Brain microvascular endothelial cell (primary cell): ENCODE results near the gene KRTAP9-1.
"Not testable (repeated sequence)": the region's sequence is repeated elsewhere in the genome, so short reads cannot be mapped to it uniquely, and the experiment has no call there.

Source experiments
- DNase-seq: peaks from one replicate; pipeline ENCODE4 v3.0.0-alpha.2; 2020
- H3K27ac ChIP-seq: fragments of 250-450 bp; sonication (Bioruptor Pico); 2 replicates; pipeline ENCODE4 v1.5.1; 2020; ENCODE audit warnings: mild to moderate bottlenecking, moderate library complexity
- H3K27me3 ChIP-seq: fragments of 250-450 bp; sonication (Bioruptor Pico); replicated peaks from 2 replicates; pipeline ENCODE4 v1.5.1; 2020; ENCODE audit warnings: mild to moderate bottlenecking
- H3K36me3 ChIP-seq: fragments of 250-450 bp; sonication (Bioruptor Pico); replicated peaks from 2 replicates; pipeline ENCODE4 v1.5.1; 2020; ENCODE audit warnings: mild to moderate bottlenecking
- H3K4me3 ChIP-seq: 2 replicates; pipeline ENCODE4 v1.5.1; 2011; ENCODE audit warnings: low read depth, mild to moderate bottlenecking, control low read depth, low read length, moderate library complexity
- CTCF ChIP-seq: IDR thresholded peaks from 2 replicates; pipeline ENCODE4 v1.5.1; 2011; ENCODE audit warnings: low read depth, mild to moderate bottlenecking, moderate library complexity, low read length, control low read depth, inconsistent platforms; ENCODE audit errors: missing control alignments
- in situ Hi-C: cut with HindIII; loops from 2 replicates; pipeline ENCODE4 v1.10.0; 2017; ENCODE audit warnings: low sequenced_read_pairs, low pct_ligation_motif_present

The KRTAP9-1 gene, protein sequence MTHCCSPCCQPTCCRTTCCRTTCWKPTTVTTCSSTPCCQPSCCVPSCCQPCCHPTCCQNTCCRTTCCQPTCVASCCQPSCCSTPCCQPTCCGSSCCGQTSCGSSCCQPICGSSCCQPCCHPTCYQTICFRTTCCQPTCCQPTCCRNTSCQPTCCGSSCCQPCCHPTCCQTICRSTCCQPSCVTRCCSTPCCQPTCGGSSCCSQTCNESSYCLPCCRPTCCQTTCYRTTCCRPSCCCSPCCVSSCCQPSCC

GRCh38 chr17:41189837-41190318 is at the start of gene KRTAP9-1:
Gene KRTAP9-1, plus strand, starts transcription at chr17:41189887. Its CDS starts 0 bp downstream, at chr17:41189887.
- H3K27ac ChIP-seq, DNase-seq, H3K27me3 ChIP-seq, H3K36me3 ChIP-seq, in situ Hi-C loops, H3K4me3 ChIP-seq: not testable (repeated sequence)

- in situ Hi-C loops, result no loop called here
- DNase-seq, result peak; percentile 88
- H3K27ac ChIP-seq, result peak within 1 kb of the TSS; percentile 9
- no peak within 1 kb of the TSS for H3K4me3 ChIP-seq
- TF ChIP-seq CTCF, result no peak
- no peaks in the 10 kb centered on the region for H3K36me3 ChIP-seq
- no peaks in the 10 kb centered on the region for H3K27me3 ChIP-seq
Observed at GRCh38 chr17:41140360-41141131, 49.1 kb upstream of the KRTAP9-1 start, which contains the start of gene KRTAP4-6. Gene KRTAP4-6, minus strand, starts transcription at chr17:41140544. Its CDS starts 57 bp downstream, at chr17:41140487.

DNA sequence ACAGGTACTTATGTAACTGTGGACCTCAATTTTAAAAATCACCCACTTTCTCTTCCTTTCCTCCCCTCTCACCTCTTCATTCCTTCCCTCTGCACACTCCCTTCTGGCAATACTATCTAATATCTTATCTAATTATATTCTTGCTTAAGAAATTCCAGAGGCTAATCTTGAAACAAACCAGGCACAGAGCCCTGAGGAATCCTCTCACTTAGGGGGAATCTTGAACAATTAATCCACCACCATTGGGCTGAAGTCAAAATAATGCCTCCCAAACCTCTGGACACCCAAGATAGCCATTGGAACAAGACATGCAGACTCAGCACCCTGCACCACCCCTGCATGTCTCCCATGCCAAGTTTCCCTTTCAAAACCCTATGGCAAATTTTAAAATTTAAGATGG is 48.3 kb upstream of the KRTAP9-1 start:
- in situ Hi-C loops, result no loop called here
- no peaks in the 10 kb centered on the region for H3K36me3 ChIP-seq
- no peaks in the 10 kb centered on the region for H3K27me3 ChIP-seq
- peak overlapping the region; percentile 9 for H3K27ac ChIP-seq
- H3K4me3 ChIP-seq, result no peak overlapping the region
- no peak for DNase-seq
- no peak for TF ChIP-seq CTCF

GRCh38 chr17:41144846-41145245 is 44.8 kb upstream of the KRTAP9-1 start:
- H3K4me3 ChIP-seq, result no peak overlapping the region
- no peaks in the 10 kb centered on the region for H3K27me3 ChIP-seq
- no peak for DNase-seq
- H3K27ac ChIP-seq, result no peak overlapping the region
- no peaks in the 10 kb centered on the region for H3K36me3 ChIP-seq
- TF ChIP-seq CTCF, result no peak
- in situ Hi-C loops, result no loop called here

- H3K27me3 ChIP-seq, result no peaks in the 10 kb centered on the region
- H3K27ac ChIP-seq, result no peak overlapping the region
- in situ Hi-C loops, result no loop called here
- H3K4me3 ChIP-seq, result no peak overlapping the region
- DNase-seq, result no peak
- no peaks in the 10 kb centered on the region for H3K36me3 ChIP-seq
- TF ChIP-seq CTCF, result no peak
Observed at GRCh38 chr17:41145261-41145660, 44.4 kb upstream of the KRTAP9-1 start.

DNA sequence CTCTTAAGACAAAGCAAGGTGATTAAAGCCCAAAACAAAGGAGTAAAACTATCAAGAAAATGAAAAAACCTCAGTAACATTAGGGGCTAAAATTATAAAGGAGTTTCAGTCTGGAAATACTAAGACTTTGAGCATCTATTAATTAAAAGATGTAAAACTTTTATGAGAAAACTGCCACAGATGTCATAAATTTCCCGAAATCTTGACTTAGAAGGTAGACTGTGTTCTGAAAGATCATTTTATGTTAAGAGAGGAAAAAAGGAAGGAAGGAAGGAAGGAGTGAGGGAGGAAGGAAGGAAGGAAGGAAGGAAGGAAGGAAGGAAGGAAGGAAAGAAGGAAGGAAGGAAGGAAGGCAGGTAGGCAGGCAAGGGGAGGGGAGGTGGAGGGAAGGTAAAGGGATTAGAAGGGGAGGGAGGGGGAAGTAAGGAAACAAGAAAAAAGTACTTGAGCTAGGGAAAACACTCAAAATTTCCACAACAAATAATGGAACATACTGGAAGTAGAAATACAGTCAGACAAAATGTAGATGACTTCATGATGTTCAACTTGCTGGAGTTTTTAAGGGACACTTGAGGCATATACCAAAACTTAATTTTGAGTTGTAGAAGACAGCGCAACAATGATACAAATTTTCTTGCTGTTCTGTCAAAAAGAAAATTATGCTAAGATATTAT is 42.0 kb upstream of the KRTAP9-1 start:
- in situ Hi-C loops, result no loop called here
- no peak for DNase-seq
- H3K27me3 ChIP-seq, result no peaks in the 10 kb centered on the region
- no peaks in the 10 kb centered on the region for H3K36me3 ChIP-seq
- H3K27ac ChIP-seq, result no peak overlapping the region
- no peak overlapping the region for H3K4me3 ChIP-seq
- no peak for TF ChIP-seq CTCF

GRCh38 chr17:41148971-41149651 is 40.6 kb upstream of the KRTAP9-1 start:
- DNase-seq, H3K36me3 ChIP-seq, in situ Hi-C loops, H3K27ac ChIP-seq, H3K4me3 ChIP-seq, H3K27me3 ChIP-seq: not testable (repeated sequence)
